ENCODE measurements around the gene ARID4A. TPM values are rescaled to one million over a fixed set of nuclear protein-coding genes. Genes with fewer than 3 reads are reported as not detected.
A peak's percentile ranks its signal among the peaks of the same experiment; 100 is the strongest.

The ARID4A gene
- total and polyA plus RNA-seq, 10 of the 15 experiments (the other 5 are each of a cell fraction or from before 2014, with no cell fraction given), result 5.2 to 18.9 (median 12.5) TPM

DNA sequence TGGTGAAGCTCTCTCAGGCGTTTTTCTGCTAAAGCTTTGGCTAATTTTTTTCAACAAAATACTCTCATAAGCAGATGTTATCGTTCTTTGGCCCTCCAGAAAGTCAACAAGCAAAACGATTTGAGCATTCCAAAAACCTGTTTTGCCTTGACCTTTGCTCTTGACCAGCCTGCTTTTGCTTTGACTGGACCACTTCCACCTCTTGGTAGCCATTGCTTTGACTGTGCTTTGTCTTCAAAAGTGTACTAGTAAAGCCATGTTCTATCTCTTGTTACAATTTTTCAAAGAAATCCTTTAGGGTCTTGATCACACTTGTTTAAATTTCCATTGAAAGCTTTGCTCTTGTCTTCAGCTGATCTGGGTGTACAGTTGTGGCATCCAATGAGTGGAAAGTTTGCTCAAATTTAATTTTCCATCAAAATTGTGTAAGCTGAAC lies 10.7 kb upstream of the ARID4A start:
- Histone ChIP-seq H2AFZ (ENCODE audit: control insufficient read depth, low read depth, low read length) (no peak overlapping the region), H3K4me1 (ENCODE audit: control insufficient read depth, insufficient read depth, low read length) (no peaks in the 10 kb centered on the region), H3K9me3 (replicated peaks; ENCODE audit: control insufficient read depth, insufficient read depth, low read length) (no peaks in the 10 kb centered on the region), H3K79me2 (ENCODE audit: control insufficient read depth, insufficient read depth, low read length) (peaks cover 42% of the 10 kb centered on the region), H3K4me3 (no peak overlapping the region), H3K4me2 (ENCODE audit: control insufficient read depth, insufficient read depth) (no peak overlapping the region), H3K9ac (ENCODE audit: control insufficient read depth, insufficient read depth, low read length) (no peak overlapping the region), H3K27me3 (replicated peaks in 1 of 2; ENCODE audit: control insufficient read depth in 2 of 2, insufficient read depth in 2 of 2, low read length in 1 of 2) (no peaks in the 10 kb centered on the region), H4K20me1 (ENCODE audit: control insufficient read depth, insufficient read depth) (no peaks in the 10 kb centered on the region; the same call in 1 of the 2 replicates), H3K27ac (ENCODE audit: control insufficient read depth, insufficient read depth) (no peak overlapping the region), H3K36me3 (ENCODE audit: control insufficient read depth in 2 of 2, insufficient read depth in 2 of 2, low read length in 1 of 2) (peaks cover 0 to 17% of the 10 kb centered on the region in 2 experiments)
- in situ Hi-C loops (cut with MboI) (no loop called here), intact Hi-C loops (cut with micrococcal nuclease; ENCODE audit: unreplicated experiment) (no loop called here)
- no peak for DNase-seq (ENCODE audit: low read depth, low spot score)
- ATAC-seq, result no peak
- TF ChIP-seq STAT1 (conservative IDR thresholded peaks at IDR 0.05), result no peak
- TF ChIP-seq PAX5 (IDR thresholded peaks at IDR 0.05; ENCODE audit: borderline replicate concordance, low read depth, low read length), result no peak
- no peak for TF ChIP-seq EZH2 (IDR thresholded peaks at IDR 0.05; ENCODE audit: borderline replicate concordance, control insufficient read depth, low read depth, low read length)
- ChIA-PET RAD21 (ENCODE audit: unreplicated experiment) (interaction anchor here (1.5 kb wide), 1 partner anchor 12 kb away, joined by 3 read pairs; no protein-coding TSS in a partner anchor), SMC1A (ENCODE audit: uncharacterized antibody, unreplicated experiment) (interaction anchor here (2.3 kb wide), 1 partner anchor 11 kb away, joined by 7 read pairs; the partner anchor contains the start of gene ARID4A), CTCF (interaction anchor here (0.9 to 2.1 kb wide), 2 partner anchors 10 to 26 kb away, joined by 3 to 7 read pairs; partner anchors contain the start of gene ARID4A), POLR2A (interaction anchor here (0.7 to 1.8 kb wide), 2 partner anchors 11 to 12 kb away, joined by 4 to 5 read pairs; partner anchors contain the start of gene ARID4A)
- no TSS peak for BruUV-seq (replicated peaks)
- FAIRE-seq, result no peak
- 82% methylated on average over 3 of the region's 3 CpGs for WGBS (ENCODE audit: insufficient coverage, insufficient replicate concordance, low lambda C conversion rate, missing lambda C conversion rate)

GRCh38 chr14:58288106-58288792 lies 10.1 kb upstream of the ARID4A start:
- ChIA-PET POLR2A (interaction anchor here (0.7 to 1.8 kb wide), 2 partner anchors 10 to 13 kb away, joined by 4 to 5 read pairs; partner anchors contain the start of gene ARID4A), SMC1A (ENCODE audit: uncharacterized antibody, unreplicated experiment) (interaction anchor here (2.0 kb wide), 1 partner anchor 10 kb away, joined by 10 read pairs; the partner anchor contains the start of gene ARID4A), CTCF (interaction anchor here (0.9 to 2.1 kb wide), 2 partner anchors 10 to 26 kb away, joined by 3 to 7 read pairs; partner anchors contain the start of gene ARID4A), RAD21 (ENCODE audit: unreplicated experiment) (interaction anchor here (0.6 kb wide), 1 partner anchor 35 kb away, joined by 3 read pairs; no protein-coding TSS in a partner anchor)
- TSS peak; percentile 5 for BruUV-seq (replicated peaks)
- no peaks in the 10 kb centered on the region for H3K27me3 ChIP-seq (replicated peaks in 1 of 2; ENCODE audit: control insufficient read depth in 2 of 2, insufficient read depth in 2 of 2, low read length in 1 of 2)
- in situ Hi-C loops (cut with MboI) (no loop called here), intact Hi-C loops (cut with micrococcal nuclease; ENCODE audit: unreplicated experiment) (no loop called here)
- no peak for ATAC-seq
- H3K36me3 ChIP-seq (ENCODE audit: control insufficient read depth in 2 of 2, insufficient read depth in 2 of 2, low read length in 1 of 2), result peaks cover 0 to 17% of the 10 kb centered on the region in 2 experiments
- FAIRE-seq, result no peak
- peaks cover 45% of the 10 kb centered on the region for H3K79me2 ChIP-seq (ENCODE audit: control insufficient read depth, insufficient read depth, low read length)
- 65% methylated on average over 3 of the region's 3 CpGs for WGBS (ENCODE audit: insufficient coverage, insufficient replicate concordance, low lambda C conversion rate, missing lambda C conversion rate)
- no peaks in the 10 kb centered on the region for H3K4me1 ChIP-seq (ENCODE audit: control insufficient read depth, insufficient read depth, low read length)
- H4K20me1 ChIP-seq (ENCODE audit: control insufficient read depth, insufficient read depth), result no peaks in the 10 kb centered on the region; the same call in 1 of the 2 replicates
- DNase-seq (ENCODE audit: low read depth, low spot score), result no peak
- H3K9me3 ChIP-seq (replicated peaks; ENCODE audit: control insufficient read depth, insufficient read depth, low read length), result no peaks in the 10 kb centered on the region
- no peak overlapping the region for H2AFZ ChIP-seq (ENCODE audit: control insufficient read depth, low read depth, low read length)
- no peak overlapping the region for H3K9ac ChIP-seq (ENCODE audit: control insufficient read depth, insufficient read depth, low read length)
- no peak overlapping the region for H3K4me3 ChIP-seq
- H3K27ac ChIP-seq (ENCODE audit: control insufficient read depth, insufficient read depth), result 0 out of 2 replicates have a peak overlapping the region, but pooled peaks have one; percentile 8
- no peak overlapping the region for H3K4me2 ChIP-seq (ENCODE audit: control insufficient read depth, insufficient read depth)
- no peak for TF ChIP-seq NR2C1 (IDR thresholded peaks at IDR 0.05)
- no peak for TF ChIP-seq SKIL (IDR thresholded peaks at IDR 0.05; ENCODE audit: low read depth, poor library complexity, severe bottlenecking)
- TF ChIP-seq HDAC2 (IDR thresholded peaks at IDR 0.05), result no peak
- no peak for TF ChIP-seq TBL1XR1 (IDR thresholded peaks at IDR 0.05; ENCODE audit: low read depth, low read length)
- TF ChIP-seq FOXM1 (IDR thresholded peaks at IDR 0.05; ENCODE audit: low read depth, low read length), result no peak
- no peak for TF ChIP-seq HDAC6 (IDR thresholded peaks at IDR 0.05; ENCODE audit: unreplicated experiment)
- no peak for TF ChIP-seq SP1 (IDR thresholded peaks at IDR 0.05; ENCODE audit: low read depth, low read length)
- no peak for TF ChIP-seq ZNF24 (IDR thresholded peaks at IDR 0.05)
- no peak for TF ChIP-seq NRF1 (conservative IDR thresholded peaks at IDR 0.05; ENCODE audit: low read depth, low read length)
- TF ChIP-seq HSF1 (IDR thresholded peaks at IDR 0.05; ENCODE audit: low read depth, low read length), result no peak
